Retinal pigment epithelial cell (primary cell): Measurements from ENCODE around the gene SDK1.

ENCODE experiments used
- DNase-seq: peaks from one replicate; pipeline ENCODE4 v3.0.0-alpha.2; 2010; ENCODE audit warnings: low read depth
- H3K4me3 ChIP-seq: 2 replicates; pipeline ENCODE4 v1.5.1; 2011; ENCODE audit warnings: mild to moderate bottlenecking, low read length, control low read depth, moderate library complexity
- TF ChIP-seq, protein P1 (sequence below): conservative IDR thresholded peaks from 2 replicates; pipeline ENCODE4 v1.5.1; 2011; ENCODE audit warnings: low read depth, low read length, control low read depth, inconsistent platforms

Gene SDK1

DNA sequence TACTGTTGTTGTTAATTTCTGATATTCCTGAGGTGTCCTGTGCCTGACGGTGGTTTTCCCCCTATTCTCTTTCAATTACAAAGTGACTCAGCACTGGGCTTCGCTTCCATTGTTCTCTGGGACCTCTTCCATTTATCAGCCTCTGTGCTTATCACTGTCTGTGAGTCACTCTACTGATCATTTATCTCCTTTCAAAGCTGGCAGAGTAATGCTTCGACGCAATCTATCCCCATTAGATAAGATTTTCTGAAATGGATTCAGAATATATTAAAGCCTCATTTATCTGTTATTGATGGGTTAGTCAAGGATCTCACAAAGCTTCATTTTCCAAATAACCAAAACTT, 679.2 kb downstream of the SDK1 start:
- H3K4me3 ChIP-seq: no peak overlapping the region
- TF ChIP-seq, protein P1, sequence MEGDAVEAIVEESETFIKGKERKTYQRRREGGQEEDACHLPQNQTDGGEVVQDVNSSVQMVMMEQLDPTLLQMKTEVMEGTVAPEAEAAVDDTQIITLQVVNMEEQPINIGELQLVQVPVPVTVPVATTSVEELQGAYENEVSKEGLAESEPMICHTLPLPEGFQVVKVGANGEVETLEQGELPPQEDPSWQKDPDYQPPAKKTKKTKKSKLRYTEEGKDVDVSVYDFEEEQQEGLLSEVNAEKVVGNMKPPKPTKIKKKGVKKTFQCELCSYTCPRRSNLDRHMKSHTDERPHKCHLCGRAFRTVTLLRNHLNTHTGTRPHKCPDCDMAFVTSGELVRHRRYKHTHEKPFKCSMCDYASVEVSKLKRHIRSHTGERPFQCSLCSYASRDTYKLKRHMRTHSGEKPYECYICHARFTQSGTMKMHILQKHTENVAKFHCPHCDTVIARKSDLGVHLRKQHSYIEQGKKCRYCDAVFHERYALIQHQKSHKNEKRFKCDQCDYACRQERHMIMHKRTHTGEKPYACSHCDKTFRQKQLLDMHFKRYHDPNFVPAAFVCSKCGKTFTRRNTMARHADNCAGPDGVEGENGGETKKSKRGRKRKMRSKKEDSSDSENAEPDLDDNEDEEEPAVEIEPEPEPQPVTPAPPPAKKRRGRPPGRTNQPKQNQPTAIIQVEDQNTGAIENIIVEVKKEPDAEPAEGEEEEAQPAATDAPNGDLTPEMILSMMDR: no peak
- DNase-seq: no peak

DNA sequence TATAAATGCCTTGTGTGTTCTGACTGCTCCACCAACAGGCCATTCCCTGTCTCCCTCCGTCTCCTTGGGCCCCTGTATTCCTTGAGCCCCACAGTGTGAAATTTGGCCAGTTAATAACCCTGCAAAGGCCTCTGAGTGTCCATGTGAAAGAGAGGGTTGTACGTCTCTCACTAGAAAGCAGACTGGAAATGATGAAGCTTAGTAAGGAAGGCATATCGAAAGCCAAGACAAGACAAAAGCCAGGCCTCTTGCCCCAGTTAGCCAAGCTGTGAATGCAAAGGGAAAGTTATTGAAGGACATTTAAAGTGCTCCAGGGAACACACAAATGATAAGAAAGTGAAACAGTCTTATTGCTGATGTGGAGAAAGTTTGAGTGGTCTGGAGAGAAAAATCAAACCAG, 680.2 kb downstream of the SDK1 start:
- H3K4me3 ChIP-seq: no peak overlapping the region
- no peak for DNase-seq
- TF ChIP-seq, protein P1: no peak

DNA sequence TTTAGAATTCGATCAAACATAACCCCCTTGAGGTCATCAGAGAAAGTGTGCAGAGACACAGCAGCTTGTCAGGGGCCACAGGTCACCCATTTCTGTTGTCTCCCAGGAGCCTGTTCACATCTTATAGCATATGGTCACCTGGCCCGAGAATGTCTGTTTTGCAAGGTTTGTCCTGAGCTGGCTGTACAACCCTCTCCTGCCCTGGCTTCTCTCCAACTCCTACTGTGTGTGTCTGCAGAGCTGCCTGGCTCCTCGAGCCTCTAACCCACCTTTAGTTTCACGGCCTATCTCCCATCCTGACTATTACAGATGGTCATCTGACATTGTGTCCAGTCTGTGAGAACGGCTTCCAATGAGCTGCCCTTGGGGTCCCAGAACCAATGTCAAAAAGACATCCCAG, 683.4 kb downstream of the SDK1 start:
- no peak overlapping the region for H3K4me3 ChIP-seq
- TF ChIP-seq, protein P1: no peak
- no peak for DNase-seq

DNA sequence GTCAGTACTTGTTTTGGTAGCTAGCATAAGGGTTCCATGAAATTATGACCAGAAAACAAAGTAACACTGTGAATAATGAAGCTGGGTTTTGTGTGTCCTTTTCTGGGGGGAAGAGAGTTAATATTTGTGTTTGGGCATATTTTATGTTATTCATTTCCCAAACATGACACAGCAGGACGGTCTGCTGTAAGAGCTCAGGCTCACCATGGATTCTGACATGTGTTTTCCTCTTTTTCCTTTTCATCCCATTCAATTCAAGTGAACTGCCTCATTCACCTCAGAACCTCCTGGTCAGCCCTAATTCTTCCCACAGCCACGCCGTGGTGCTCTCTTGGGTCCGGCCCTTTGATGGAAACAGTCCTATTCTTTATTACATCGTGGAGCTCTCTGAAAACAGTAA, 685.9 kb downstream of the SDK1 start:
- H3K4me3 ChIP-seq: no peak overlapping the region
- no peak for DNase-seq
- TF ChIP-seq, protein P1: no peak

DNA sequence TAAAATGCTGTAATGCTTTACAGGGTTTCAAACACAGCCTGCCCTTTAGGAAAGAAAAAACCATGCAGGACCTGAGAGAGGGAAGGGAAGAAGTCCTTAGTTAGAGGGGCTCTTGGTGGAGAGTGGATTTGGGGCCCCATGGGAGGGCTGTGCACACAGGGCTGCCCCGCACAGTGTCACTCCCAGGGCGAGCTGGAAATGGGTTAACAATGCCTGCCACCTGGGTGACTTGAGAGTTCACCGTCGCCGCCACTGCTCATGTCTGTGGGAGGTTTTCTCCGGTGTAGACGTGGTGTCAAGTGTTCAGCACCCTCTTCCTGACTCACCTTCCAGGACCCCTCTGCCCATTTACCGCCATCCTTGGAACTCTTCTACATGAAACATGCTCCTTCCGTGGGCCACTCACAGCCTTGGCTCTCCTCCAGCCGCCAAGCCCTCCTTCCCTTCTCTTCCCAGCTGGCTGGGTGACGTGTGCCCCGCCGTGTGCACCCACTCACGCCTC, 686.4 kb downstream of the SDK1 start:
- DNase-seq: no peak
- TF ChIP-seq, protein P1: no peak
- no peak overlapping the region for H3K4me3 ChIP-seq

DNA sequence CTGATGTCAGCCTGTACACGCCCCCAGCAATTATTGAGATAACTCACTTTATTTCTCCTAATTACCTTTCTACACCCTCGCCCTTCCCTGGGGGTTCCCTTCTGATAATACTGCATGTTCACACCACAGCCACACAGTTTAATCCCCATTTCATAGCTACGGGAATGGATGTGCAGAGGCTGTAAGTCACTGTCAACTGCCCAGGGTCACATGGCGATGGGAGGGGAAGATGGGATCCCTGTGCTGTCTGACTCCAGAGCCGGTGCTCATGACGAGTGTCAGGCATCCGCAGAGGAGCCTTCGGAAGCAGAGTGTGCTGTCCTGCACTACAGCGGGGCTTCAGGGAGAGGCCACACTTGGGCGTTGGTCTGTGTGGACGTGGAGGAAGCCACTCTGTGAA, 688.7 kb downstream of the SDK1 start:
- no peak for DNase-seq
- TF ChIP-seq, protein P1: no peak
- H3K4me3 ChIP-seq: no peak overlapping the region

DNA sequence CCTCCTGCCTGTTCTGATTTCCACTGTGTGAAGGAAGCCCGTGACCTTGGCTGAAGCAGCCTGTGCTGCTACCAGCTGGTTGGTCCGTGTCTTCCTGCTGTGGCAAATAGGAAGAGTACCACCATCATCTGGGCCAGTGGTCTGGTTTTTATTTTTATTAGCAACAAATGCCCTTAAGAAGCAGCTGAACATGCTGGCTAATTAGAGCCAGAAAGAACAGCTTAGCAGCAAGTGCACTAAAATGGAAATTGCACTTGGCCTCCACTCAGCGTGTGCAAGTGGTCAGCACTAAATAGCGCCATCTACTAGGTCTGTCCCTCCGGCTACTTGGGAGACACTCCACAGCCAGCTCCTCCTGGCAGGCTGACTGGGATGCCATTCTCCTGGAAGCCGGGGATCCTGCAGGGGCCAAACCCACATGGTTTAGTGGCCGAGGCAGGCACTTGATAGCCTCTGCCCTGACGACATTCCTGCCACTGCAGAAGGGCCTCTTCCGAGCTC, 690.7 kb downstream of the SDK1 start:
- TF ChIP-seq, protein P1: no peak
- no peak for DNase-seq
- no peak overlapping the region for H3K4me3 ChIP-seq
